Measurements from ENCODE around the gene CFAP53.

Gene CFAP53

GRCh38 chr18:50287441-50288347 lies 21.4 kb upstream of the CFAP53 start, which contains the start of gene CXXC1:
Gene CXXC1 (minus strand): TSS chr18:50287692. CDS start chr18:50287589, 103 bp downstream.
- DNase-seq (ENCODE audit: low spot score): peak; percentile 100

GRCh38 chr18:50287028-50287440 lies 20.7 kb upstream of the CFAP53 start:
- DNase-seq (ENCODE audit: low spot score): peak; percentile 48

DNA sequence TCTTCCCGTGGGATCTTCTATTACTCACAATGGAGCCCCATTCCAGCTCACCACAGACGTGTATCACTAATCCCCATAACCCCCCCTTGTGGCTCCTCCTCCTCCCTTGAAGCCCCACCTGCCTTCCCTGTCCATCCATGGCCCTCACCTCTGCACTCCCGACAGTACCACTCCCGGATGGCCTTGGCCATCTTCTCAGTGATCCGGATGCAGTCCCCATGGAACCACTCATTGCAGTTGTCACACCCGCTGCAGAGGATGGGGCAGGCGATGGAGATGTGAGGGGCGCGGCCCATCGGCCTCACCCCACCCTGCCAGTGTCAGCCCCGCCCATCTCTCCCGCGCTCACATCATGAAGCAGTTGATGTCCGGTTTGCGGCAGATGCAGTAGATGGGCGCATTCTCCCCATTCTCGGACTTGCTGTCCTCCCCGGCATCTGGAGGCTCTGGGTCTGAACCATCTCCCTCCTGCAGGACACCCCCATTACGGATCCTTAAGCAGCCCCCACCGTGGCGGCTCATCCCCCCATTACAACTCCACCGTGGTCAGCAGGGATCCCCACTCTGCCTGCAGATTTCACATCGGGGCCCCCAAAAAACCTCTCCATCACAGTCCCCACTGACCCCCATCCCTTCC lies 20.2 kb upstream of the CFAP53 start:
- DNase-seq (ENCODE audit: low spot score): no peak

DNA sequence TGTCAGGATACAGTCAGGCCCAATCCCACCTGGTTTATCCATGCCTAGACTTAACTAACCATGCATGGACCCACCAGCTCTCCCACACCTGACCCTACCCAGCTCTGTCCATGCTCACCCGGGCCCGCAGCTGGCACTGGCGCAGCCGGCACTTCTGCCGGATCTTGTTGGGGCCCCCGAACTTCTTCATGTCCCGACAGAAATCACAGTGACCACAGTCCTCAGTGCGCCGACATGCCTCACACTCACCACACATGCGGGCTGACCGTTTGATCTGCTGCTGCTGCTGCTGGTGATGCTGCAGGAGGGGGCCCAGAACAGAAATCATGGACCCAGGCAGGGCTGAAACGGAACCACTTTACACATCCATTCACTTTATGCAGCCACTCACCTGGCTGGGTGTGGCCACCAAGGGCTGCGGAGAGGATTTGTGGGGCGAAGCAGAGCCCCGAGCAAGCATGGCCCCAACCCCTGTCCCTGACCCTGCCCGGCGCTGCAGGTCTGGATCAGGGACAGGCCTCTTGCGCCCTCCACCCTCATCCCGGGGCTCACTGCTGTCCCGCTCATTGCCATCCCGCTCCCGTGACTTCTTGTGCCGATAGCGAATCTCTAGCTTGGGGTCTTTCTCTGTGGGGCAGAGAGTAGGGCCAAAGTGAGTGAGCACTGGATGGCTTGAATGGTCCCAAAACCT lies 19.5 kb upstream of the CFAP53 start:
- DNase-seq (ENCODE audit: low spot score): no peak

DNA sequence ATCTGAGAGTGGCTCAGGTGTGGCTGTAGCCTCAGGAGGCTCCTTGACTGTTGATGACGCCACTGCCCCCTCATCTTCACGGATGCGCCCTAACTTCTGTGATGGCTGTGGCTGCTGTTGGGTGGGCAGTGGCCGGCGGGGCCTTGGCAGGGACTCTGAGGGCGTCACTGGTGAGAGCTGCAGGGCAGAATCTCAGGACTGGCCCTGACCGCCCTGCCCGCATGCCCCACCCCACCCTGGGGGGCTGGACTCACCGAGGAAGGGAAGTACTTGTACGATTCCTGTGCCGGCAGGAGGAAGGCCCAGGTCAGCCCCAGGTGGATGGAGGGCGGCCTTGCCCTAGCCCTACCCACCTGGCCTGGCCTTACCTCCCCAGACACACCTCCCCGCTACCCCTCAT lies 18.8 kb upstream of the CFAP53 start:
- no peak for DNase-seq (ENCODE audit: low spot score)

GRCh38 chr18:50284255-50284885 lies 18.1 kb upstream of the CFAP53 start:
- no peak for DNase-seq (ENCODE audit: low spot score)

DNA sequence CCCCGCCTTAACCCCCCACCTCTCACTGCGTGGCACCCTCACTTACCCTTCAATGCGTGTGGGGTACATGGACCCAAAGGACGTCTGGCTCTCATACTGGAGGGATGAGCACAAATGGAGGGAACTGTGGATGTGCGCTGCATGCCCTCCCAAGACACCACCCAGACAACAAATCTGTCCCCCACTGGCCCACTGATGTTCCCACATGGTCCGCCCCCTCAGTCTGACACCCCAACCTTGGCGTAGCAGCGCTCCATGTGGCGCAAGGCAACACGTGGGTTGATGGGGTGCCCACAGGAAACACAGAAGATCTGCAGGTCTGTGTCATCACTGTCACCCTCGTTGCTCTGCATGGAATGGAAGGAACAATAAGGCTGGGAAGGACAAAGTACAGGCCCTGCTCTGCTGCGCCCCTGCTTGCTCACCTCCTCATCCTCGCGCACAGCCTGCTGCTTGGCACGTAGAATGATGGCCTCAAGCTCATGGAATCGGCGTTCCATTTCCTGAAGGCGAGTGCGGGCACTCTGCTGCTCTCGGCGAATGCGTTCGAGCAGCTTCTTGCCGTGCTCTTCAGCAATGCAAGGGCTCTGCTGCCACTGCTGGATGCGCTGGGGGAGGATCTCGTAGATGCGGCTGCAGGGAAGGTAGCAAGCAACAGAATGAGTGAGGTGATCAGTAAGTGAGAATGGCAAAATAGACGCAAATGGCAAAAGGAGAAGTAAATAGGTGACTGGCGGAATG lies 17.3 kb upstream of the CFAP53 start:
- no peak for DNase-seq (ENCODE audit: low spot score)

GRCh38 chr18:50282521-50283335 lies 16.4 kb upstream of the CFAP53 start:
- no peak for DNase-seq (ENCODE audit: low spot score)

DNA sequence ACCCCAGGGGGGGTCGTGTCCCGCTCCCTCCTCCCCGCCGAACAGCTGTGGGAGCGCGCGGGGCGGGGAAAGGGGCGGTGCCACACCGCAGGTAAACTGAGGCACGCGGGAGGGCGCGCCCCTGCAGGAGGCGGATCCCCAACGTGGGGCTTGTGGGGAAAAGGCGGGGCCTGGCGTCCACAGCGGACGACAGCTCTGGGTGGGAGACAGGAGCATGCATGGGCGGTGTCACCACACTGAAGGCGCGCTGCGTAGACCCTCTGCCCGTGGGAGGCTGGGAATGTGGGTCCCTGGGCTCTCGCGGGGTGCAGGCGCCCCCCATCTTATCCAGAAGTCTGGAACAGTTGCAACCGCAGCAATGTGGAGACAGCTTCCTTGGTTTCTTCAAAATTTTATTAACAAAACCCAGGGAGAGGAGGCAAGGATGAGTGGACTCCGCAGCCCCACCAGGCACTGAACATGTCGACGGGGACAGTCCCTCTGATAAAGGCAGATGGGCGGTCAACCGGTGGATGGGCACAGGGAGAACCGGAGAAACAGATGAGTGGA lies 15.8 kb upstream of the CFAP53 start:
- no peak for DNase-seq (ENCODE audit: low spot score)

DNA sequence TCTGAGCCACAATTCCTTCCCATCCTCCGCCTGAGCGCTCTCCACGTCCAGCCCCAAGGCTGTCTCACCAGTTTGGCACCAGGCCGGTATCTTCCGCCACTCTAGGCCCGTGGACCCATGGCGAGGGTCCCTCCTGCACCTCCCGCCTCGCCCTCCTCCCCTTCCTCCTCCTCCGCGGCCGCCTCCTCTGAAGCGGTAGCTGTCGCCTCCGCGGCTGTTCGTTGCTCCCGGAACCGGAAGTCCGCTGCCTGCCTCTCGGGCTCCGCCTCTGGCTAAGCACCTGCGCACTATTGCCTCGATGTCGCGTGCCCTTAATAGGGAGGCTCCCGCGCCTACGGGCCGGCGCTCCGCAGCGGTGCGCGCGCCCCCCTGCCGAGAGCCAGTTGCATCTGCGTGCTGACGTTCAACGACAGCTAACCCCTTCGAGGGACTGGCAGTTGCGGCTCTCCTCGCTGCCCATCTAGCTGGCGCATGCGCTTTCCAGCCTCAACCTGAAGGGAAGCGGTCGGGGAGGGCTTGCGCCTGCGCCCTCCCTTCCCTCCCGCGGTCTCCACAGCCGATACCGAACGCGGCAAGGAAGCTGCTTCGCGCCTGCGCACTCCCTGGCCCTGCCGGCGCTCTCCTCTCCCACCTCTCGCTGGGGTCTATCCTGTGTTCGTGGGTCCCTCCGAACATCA lies 15.1 kb upstream of the CFAP53 start, which contains the start of gene MBD1:
Gene MBD1 (minus strand): TSS at position 229 of the 677 bp plus-strand sequence. CDS start 1,531 bp downstream, outside the sequence.
- peak; percentile 99 for DNase-seq (ENCODE audit: low spot score)

GRCh38 chr18:50280707-50281294 lies 14.5 kb upstream of the CFAP53 start:
- no peak for DNase-seq (ENCODE audit: low spot score)

DNA sequence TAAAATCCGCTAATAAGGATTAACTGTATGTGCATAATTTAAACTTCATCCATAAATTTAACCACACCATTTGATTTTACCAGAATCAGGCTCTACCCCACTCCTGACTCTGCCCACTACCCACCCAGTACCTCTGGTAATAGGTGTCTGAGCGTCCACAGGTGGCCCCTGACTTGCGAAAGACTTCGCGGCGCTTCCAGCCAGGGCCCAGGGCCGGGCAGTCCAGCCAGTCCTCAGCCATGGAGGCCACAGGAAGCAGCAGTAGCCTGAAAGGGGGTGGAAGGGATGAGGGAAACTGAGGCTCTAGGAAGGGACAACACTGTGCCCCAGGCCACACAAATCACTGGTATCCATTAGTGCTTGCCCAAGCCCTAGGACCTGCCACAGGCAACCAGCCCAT lies 13.5 kb upstream of the CFAP53 start:
- no peak for DNase-seq (ENCODE audit: low spot score)

DNA sequence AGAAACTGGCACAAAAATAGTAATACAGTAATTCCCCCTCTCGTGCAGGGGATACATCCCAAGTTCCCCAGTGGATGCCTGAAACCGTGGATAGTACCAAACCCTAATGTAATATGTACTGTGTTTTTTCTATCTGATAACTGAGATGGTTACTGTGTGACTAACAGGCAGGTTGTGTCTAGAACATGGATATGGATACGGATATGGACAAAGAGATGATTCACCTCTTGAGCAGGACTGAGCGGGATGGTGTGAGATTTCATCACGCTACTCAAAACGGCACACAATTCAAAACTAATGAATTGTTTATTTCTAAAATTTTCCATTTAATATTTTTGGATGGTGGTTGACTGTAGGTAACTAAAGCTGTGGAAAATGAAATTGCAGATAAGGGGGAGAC lies 11.6 kb upstream of the CFAP53 start:
- no peak for DNase-seq (ENCODE audit: low spot score)

- DNase-seq (ENCODE audit: low spot score): no peak
Measured at GRCh38 chr18:50276452-50276851, 10.2 kb upstream of the CFAP53 start.

DNA sequence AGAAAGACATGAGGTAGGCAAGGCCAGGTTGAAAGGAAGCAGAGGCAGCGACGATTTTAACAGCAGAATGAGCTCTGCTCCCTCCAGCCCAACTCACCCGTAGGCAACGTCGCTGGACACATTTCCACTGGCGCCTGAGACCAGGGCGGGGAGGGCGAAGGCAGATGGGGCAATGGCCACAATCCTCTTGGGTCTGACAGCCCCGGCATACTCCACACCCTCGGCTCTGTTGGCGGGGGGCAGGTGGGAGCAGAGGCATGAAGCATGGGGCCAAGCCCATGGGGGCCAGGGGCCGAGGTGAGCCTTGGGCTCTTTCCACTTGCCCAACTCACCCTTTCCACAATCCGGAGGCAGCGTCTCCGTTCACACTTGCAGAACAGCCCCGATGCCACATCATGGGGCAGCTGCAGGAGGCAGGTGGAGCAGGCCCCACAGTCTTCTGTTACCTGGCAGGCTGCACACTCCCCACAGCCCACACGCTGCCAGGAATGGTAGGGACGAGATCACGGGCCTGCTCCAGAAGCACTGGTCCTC lies 9.3 kb upstream of the CFAP53 start:
- no peak for DNase-seq (ENCODE audit: low spot score)

GRCh38 chr18:50274941-50275340 lies 8.6 kb upstream of the CFAP53 start:
- DNase-seq (ENCODE audit: low spot score): no peak

DNA sequence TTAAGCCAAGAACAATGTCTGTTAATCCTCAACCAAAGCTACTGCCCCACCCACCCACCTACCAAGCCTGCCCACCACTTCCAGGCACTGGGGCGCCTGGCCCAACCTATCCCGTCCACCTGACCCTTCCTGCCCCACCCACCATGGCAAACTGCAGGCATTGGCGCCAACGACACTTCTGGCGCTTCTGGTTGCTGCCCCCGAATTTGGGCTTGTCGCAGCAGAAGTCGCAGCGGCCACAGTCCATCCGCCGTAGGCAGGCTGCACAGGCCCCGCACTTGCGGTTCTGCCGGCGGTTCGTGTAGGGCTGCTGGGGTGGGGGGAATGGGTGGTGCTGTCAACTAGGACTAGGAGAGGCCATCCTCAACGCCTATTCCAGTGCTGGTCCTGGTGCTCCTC lies 7.7 kb upstream of the CFAP53 start:
- no peak for DNase-seq (ENCODE audit: low spot score)

DNA sequence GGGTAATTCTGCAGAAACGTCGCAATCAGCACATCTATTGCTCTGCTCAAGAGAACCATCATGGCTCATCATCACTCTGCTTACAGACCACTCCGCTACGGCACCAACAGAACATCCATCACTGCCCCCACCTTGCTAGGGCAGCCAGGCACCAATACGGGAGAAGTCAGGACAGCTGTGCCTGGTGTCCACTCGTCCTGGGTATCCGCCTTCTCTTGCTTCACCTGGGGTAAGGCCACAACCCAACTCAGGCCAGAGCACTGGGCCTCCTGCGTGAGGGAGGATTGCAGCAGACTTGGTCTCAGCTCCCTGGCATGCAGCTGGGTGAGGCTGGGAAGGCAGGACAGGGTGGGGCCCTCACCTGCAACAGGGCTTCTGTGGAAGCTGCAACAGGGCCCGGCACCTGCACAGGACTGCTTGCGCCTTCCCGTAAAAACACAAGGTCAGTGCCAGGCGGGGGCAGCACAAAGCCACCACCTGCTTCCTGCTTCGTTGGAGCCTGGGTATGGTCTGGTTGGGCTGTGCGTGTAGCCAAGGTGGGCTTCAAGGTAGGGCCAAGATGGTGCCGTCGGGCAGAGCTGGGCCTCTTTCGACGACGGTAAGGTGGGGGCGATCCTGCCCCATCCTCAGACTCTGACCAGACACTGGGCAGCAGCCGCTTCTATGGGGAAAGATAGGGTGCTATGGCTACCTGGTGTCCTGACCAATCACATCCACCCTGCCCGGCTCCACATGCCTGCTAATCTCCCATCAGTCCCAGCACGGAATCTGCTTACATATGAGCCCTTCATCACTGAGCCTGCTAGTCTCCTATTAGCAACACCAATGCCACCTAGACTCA lies 7.1 kb upstream of the CFAP53 start:
- DNase-seq (ENCODE audit: low spot score): no peak

All from pons (tissue), 1 donor.